Ammon's horn (tissue), 1 donor: ENCODE measurements around the gene VPS13D.
"Not testable (repeated sequence)": the region's sequence is repeated elsewhere in the genome, so short reads cannot be mapped to it uniquely, and the experiment has no call there.

Experiments used
- DNase-seq: peaks from one replicate; pipeline ENCODE4 v3.0.0-alpha.2; 2016; ENCODE audit warnings: low spot score

VPS13D gene

GRCh38 chr1:12519693-12520364 is 290.0 kb downstream of the VPS13D start:
- no peak for DNase-seq

- no peak for DNase-seq
Measured at GRCh38 chr1:12521096-12521495, 291.3 kb downstream of the VPS13D start.

GRCh38 chr1:12522780-12523179 is 292.9 kb downstream of the VPS13D start:
- not testable (repeated sequence) for DNase-seq

GRCh38 chr1:12524266-12524665 is 294.4 kb downstream of the VPS13D start:
- no peak for DNase-seq

GRCh38 chr1:12525311-12526181 is 295.7 kb downstream of the VPS13D start:
- no peak for DNase-seq

- DNase-seq, result no peak
Measured at GRCh38 chr1:12527564-12527963, 297.7 kb downstream of the VPS13D start.

- no peak for DNase-seq
Measured at GRCh38 chr1:12528021-12528852, 298.4 kb downstream of the VPS13D start.

- no peak for DNase-seq
Measured at GRCh38 chr1:12529640-12530174, 299.9 kb downstream of the VPS13D start.

- DNase-seq, result no peak
Measured at GRCh38 chr1:12530462-12531178, 300.8 kb downstream of the VPS13D start.

- no peak for DNase-seq
Measured at GRCh38 chr1:12531179-12531499, 301.3 kb downstream of the VPS13D start.

- DNase-seq, result no peak
Measured at GRCh38 chr1:12532405-12533315, 302.8 kb downstream of the VPS13D start.

GRCh38 chr1:12536023-12536639 is 306.3 kb downstream of the VPS13D start:
- DNase-seq, result no peak

GRCh38 chr1:12537294-12537693 is 307.5 kb downstream of the VPS13D start:
- DNase-seq, result no peak

GRCh38 chr1:12537906-12538461 is 308.2 kb downstream of the VPS13D start:
- DNase-seq, result no peak

- not testable (repeated sequence) for DNase-seq
Measured at GRCh38 chr1:12538536-12538935, 308.7 kb downstream of the VPS13D start.

- no peak for DNase-seq
Measured at GRCh38 chr1:12539320-12539704, 309.5 kb downstream of the VPS13D start.

- DNase-seq, result no peak
Measured at GRCh38 chr1:12539705-12540579, 310.1 kb downstream of the VPS13D start.

- no peak for DNase-seq
Measured at GRCh38 chr1:12540580-12541273, 310.9 kb downstream of the VPS13D start.
